RWPE2 (cell line): ENCODE data around the gene SH2D3C.

Experiments
- ATAC-seq: fragments of 200-7000 bp; cut with Tn5 transposase; 3 replicates; pipeline ENCODE4 v1.9.1; 2021; ENCODE audit warnings: low read depth
- DNase-seq: peaks from one replicate; pipeline ENCODE4 v3.0.0-alpha.2; 2020; ENCODE audit warnings: low spot score
- H3K27ac ChIP-seq: fragments of 450-650 bp; 2 replicates; pipeline ENCODE4 v1.5.1; 2017; ENCODE audit warnings: mild to moderate bottlenecking; ENCODE audit not compliant: poor library complexity, severe bottlenecking
- H3K27me3 ChIP-seq: fragments of 250-450 bp; sonication (Bioruptor Pico); 2 replicates; pipeline ENCODE4 v1.5.1; 2021; ENCODE audit warnings: mild to moderate bottlenecking, moderate library complexity; ENCODE audit not compliant: insufficient read depth, poor library complexity, severe bottlenecking
- H3K36me3 ChIP-seq: fragments of 250-450 bp; sonication (Bioruptor Pico); 2 replicates; pipeline ENCODE4 v1.5.1; 2020; ENCODE audit warnings: low read depth, mild to moderate bottlenecking, moderate library complexity
- H3K4me1 ChIP-seq: fragments of 250-450 bp; sonication (Bioruptor Pico); 2 replicates; pipeline ENCODE4 v1.5.1; 2021; ENCODE audit warnings: mild to moderate bottlenecking, moderate library complexity; ENCODE audit not compliant: insufficient read depth, poor library complexity, severe bottlenecking
- H3K4me3 ChIP-seq: fragments of 250-450 bp; sonication (Bioruptor Pico); 2 replicates; pipeline ENCODE4 v1.5.1; 2021; ENCODE audit warnings: mild to moderate bottlenecking, moderate library complexity; ENCODE audit not compliant: severe bottlenecking
- H3K9me3 ChIP-seq: fragments of 250-450 bp; sonication (Bioruptor Pico); 2 replicates; pipeline ENCODE4 v1.5.1; 2021; ENCODE audit warnings: mild to moderate bottlenecking, moderate library complexity; ENCODE audit not compliant: severe bottlenecking
- TF ChIP-seq, protein P1 (sequence below): fragments of 450-650 bp; IDR thresholded peaks from one replicate; pipeline ENCODE4 v1.5.1; 2017; ENCODE audit warnings: mild to moderate bottlenecking, moderate library complexity; ENCODE audit not compliant: poor library complexity, severe bottlenecking

SH2D3C gene

DNA sequence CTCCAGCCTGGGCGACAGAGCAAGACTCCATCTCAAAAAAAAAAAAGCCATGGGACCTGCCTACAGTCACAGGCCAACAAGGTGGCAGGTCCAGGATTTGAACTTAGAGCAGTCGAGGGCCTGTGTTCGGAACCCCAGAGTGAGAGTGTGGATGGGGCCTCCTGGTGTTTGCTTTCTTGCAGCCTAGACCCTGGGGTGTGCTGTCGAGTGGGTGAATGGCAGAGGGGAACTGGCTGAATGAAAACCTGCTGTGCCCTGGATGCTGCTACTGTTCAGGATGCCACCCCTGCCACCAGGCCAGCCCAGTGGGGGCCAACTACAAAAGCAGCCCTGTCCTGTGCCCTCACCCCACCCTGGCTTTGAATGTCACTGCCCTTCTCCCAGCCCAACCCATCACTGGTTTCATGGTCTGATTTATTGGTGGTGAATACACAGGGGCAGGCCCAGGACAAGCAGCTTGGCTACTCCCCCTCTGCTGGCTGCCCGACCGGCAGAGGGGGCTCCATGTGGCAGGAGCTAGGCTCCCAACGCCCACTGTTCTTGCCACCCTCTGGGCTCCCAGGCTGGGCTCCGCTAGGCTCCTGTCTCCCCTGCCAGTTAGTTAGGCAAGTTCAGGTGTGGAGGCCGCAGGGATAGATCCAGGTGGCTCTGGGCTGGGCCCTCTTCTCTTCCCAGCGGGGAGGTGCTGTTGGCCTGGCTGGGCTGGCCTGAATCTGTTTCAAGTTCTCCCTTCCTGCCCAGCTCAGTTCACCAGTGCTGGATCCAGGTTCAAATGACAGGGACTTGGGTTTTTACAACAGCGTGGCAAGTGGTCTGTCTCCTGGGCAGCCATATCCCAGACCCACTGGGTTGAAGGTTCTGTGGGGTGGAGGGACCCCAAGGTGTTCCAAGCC lies 36.4 kb upstream of the SH2D3C start:
- DNase-seq (no peak), ATAC-seq (no peak)
- H3K27ac ChIP-seq, result no peak overlapping the region
- TF ChIP-seq, protein P1, sequence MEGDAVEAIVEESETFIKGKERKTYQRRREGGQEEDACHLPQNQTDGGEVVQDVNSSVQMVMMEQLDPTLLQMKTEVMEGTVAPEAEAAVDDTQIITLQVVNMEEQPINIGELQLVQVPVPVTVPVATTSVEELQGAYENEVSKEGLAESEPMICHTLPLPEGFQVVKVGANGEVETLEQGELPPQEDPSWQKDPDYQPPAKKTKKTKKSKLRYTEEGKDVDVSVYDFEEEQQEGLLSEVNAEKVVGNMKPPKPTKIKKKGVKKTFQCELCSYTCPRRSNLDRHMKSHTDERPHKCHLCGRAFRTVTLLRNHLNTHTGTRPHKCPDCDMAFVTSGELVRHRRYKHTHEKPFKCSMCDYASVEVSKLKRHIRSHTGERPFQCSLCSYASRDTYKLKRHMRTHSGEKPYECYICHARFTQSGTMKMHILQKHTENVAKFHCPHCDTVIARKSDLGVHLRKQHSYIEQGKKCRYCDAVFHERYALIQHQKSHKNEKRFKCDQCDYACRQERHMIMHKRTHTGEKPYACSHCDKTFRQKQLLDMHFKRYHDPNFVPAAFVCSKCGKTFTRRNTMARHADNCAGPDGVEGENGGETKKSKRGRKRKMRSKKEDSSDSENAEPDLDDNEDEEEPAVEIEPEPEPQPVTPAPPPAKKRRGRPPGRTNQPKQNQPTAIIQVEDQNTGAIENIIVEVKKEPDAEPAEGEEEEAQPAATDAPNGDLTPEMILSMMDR, result no peak
- H3K4me1 ChIP-seq, result peaks cover 3% of the 10 kb centered on the region
- H3K27me3 ChIP-seq, result no peaks in the 10 kb centered on the region
- H3K36me3 ChIP-seq, result peaks cover 55% of the 10 kb centered on the region
- H3K9me3 ChIP-seq, result no peaks in the 10 kb centered on the region
- no peak overlapping the region for H3K4me3 ChIP-seq

DNA sequence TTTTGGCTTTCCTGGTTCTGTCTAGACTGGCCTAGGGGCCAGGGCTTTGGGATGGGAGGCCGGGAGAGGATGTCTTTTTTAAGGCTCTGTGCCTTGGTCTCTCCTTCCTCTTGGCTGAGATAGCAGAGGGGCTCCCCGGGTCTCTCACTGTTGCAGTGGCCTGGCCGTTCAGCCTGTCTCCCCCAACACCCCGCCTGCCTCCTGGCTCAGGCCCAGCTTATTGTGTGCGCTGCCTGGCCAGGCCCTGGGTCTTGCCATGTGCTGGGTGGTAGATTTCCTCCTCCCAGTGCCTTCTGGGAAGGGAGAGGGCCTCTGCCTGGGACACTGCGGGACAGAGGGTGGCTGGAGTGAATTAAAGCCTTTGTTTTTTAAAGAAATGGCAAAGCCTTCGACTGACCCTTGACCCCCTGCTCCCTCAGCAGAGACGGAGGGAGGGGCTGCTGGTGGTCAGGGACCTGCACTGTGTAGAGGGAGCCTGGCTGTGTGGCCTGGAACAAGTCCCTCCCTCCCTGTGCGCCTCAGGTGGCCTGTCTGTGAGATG lies 35.3 kb upstream of the SH2D3C start:
- TF ChIP-seq, protein P1, result no peak
- H3K27me3 ChIP-seq, result no peaks in the 10 kb centered on the region
- no peak for ATAC-seq

GRCh38 chr9:127812936-127813675 lies 34.6 kb upstream of the SH2D3C start:
- Histone ChIP-seq H3K27me3 (no peaks in the 10 kb centered on the region), H3K4me3 (no peak overlapping the region), H3K9me3 (no peaks in the 10 kb centered on the region), H3K27ac (no peak overlapping the region), H3K4me1 (peaks cover 3% of the 10 kb centered on the region), H3K36me3 (peaks cover 61% of the 10 kb centered on the region)
- TF ChIP-seq, protein P1, result no peak
- ATAC-seq (no peak), DNase-seq (peak; percentile 66)

More for the DNA sequence above, 35.3 kb upstream of the SH2D3C start:
- Histone ChIP-seq H3K4me3 (no peak overlapping the region), H3K27ac (no peak overlapping the region), H3K4me1 (peaks cover 3% of the 10 kb centered on the region), H3K36me3 (peaks cover 57% of the 10 kb centered on the region), H3K9me3 (no peaks in the 10 kb centered on the region)
- DNase-seq, result peak; percentile 59

DNA sequence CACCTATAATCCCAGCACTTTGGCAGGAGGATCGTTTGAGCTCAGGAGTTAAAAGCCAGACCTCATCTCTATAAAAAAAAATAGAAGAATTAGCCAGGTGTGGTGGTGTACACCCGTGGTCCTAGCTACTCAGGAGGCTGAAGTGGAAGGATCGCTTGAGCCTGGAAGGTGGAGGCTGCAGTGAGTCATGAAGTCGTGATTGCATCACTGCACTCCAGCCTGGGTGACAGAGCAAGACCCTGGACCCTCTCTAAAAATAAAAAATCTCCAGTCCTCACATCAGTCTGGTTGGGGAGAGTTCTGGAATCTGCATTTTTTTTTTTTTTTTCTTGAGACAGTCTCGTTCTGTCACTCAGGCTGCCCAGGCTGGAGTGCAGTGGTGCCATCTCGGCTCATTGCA lies 33.5 kb upstream of the SH2D3C start:
- peaks cover 3% of the 10 kb centered on the region for H3K4me1 ChIP-seq
- ATAC-seq, result no peak

More for the DNA sequence above, 33.5 kb upstream of the SH2D3C start:
- Histone ChIP-seq H3K27ac (peak overlapping the region; percentile 13), H3K9me3 (no peaks in the 10 kb centered on the region), H3K36me3 (peaks cover 72% of the 10 kb centered on the region), H3K4me3 (no peak overlapping the region), H3K27me3 (no peaks in the 10 kb centered on the region)
- DNase-seq, result no peak
- TF ChIP-seq, protein P1, result no peak
